Thyroid gland (tissue), 4 donors: ENCODE measurements around the gene MCM10.

Experiments used
- POLR2A ChIP-seq, 2 donors: fragments of 450-650 bp; IDR thresholded peaks; one replicate each; pipeline ENCODE4 v1.6.1; 2017; ENCODE audit warnings: antibody characterized with exemption in 2 of 2, mild to moderate bottlenecking in 2 of 2, moderate library complexity in 1 of 2
- TF ChIP-seq, protein P1 (sequence below), 6 experiments: fragments of 200-600 bp in 3 of 6; fragments of 450-650 bp in 3 of 6; sonication (generic) in 3 of 6; IDR thresholded peaks; one replicate each; pipeline ENCODE4 v1.5.1; 2016 to 2019; ENCODE audit warnings: antibody characterized with exemption in 6 of 6, mild to moderate bottlenecking in 2 of 6, inconsistent platforms in 1 of 6, moderate library complexity in 1 of 6

DNA sequence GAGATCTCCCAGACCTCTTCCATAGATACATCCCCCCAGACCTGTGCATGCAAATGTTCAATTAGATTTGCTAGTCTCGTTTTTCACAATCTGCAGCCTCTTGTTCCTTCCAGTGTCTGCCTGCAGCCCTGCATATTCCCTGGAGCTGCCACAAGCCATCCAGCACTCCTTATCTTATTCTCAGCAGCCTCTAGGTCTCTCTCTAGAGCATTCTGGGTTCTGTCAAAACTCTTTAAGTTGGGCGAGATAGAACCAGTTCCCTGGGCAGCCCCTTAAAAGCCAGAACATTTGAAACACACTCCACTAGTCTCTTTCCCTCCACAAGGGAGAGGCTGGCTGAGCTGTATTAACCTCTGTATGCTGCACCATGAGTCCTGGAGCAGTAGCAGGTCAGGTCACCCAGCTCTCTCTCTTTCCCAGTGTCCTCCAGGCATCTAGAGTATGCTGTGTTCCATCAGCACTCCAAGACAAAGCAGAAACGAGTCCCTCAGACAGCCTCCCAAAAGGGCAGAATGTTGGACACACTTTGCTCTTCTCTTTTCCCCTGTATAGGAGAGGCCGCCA lies 20.6 kb upstream of the MCM10 start:
- no peak for TF ChIP-seq POLR2A (IDR thresholded peaks at IDR 0.05)
- TF ChIP-seq, protein P1, sequence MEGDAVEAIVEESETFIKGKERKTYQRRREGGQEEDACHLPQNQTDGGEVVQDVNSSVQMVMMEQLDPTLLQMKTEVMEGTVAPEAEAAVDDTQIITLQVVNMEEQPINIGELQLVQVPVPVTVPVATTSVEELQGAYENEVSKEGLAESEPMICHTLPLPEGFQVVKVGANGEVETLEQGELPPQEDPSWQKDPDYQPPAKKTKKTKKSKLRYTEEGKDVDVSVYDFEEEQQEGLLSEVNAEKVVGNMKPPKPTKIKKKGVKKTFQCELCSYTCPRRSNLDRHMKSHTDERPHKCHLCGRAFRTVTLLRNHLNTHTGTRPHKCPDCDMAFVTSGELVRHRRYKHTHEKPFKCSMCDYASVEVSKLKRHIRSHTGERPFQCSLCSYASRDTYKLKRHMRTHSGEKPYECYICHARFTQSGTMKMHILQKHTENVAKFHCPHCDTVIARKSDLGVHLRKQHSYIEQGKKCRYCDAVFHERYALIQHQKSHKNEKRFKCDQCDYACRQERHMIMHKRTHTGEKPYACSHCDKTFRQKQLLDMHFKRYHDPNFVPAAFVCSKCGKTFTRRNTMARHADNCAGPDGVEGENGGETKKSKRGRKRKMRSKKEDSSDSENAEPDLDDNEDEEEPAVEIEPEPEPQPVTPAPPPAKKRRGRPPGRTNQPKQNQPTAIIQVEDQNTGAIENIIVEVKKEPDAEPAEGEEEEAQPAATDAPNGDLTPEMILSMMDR (IDR thresholded peaks at IDR 0.05) = no peak
